Dermis blood vessel endothelial cell (primary cell): ENCODE measurements around the gene MDM2. TPM values are rescaled to one million over a fixed set of nuclear protein-coding genes. Genes with fewer than 3 reads are reported as not detected.
"Not testable (repeated sequence)": the region's sequence is repeated elsewhere in the genome, so short reads cannot be mapped to it uniquely, and the experiment has no call there.

Experiments used
- DNase-seq: peaks from one replicate; pipeline ENCODE4 v3.0.0; 2010
- total RNA-seq: library from RNA; depleted of rRNA; stranded (reverse); fragments of >200 nt; gene quantifications from 2 replicates; pipeline ENCODE4 v1.2.3, GENCODE V29; 2014

Gene MDM2
- total RNA-seq, 1 donor from 2014 or later: 201 TPM

DNA sequence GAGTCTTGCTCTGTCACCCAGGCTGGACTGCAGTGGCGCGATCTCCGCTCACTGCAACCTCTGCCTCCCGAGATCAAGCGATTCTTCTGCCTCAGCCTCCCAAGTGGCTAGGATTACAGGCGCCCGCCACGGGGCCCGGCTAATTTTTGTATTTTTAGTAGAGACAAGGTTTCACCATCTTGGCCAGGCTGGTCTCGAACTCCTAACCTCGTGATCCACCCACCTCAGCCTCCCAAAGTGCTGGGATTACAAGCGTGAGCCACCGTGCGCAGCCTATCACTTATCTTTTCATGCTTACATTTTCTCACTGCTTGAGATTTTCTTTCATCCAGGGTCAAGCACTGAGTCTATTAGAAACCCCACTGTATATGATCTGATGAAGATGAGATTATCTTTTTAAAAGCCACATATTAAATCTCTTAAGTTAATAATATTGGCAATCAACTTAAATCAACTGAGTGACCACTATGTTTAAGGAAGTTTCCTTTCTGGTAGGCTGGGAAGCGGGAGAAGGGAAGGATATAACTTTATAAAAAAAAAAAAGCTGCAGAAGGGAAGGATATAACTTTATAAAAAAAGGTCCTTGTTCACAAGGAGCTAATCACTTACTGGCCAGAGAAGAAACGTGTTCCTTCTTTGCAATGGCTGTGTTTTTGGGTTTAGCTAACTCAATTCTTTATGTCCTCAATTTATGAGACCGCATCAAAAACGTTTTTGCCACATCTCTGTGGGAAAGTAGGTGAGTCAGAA is 1.3 kb upstream of the MDM2 start:
- no peak for DNase-seq

DNA sequence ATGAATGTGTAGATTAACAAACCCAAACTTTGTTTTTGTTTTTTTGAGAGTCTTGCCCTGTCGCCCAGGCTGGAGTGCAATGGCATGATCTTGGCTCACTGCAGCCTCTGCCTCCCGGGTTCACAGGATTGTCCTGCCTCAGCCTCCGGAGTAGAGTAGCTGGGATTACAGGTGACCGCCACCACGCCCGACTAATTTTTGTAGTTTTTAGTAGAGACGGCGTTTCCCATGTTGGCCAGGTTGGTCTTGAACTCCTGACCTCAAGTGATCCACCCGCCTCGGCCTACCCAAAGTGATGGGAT is 752 bp upstream of the MDM2 start:
- not testable (repeated sequence) for DNase-seq

DNA sequence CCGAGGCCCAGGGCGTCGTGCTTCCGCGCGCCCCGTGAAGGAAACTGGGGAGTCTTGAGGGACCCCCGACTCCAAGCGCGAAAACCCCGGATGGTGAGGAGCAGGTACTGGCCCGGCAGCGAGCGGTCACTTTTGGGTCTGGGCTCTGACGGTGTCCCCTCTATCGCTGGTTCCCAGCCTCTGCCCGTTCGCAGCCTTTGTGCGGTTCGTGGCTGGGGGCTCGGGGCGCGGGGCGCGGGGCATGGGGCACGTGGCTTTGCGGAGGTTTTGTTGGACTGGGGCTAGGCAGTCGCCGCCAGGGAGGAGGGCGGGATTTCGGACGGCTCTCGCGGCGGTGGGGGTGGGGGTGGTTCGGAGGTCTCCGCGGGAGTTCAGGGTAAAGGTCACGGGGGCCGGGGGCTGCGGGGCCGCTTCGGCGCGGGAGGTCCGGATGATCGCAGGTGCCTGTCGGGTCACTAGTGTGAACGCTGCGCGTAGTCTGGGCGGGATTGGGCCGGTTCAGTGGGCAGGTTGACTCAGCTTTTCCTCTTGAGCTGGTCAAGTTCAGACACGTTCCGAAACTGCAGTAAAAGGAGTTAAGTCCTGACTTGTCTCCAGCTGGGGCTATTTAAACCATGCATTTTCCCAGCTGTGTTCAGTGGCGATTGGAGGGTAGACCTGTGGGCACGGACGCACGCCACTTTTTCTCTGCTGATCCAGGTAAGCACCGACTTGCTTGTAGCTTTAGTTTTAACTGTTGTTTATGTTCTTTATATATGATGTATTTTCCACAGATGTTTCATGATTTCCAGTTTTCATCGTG is 612 bp downstream of the MDM2 start:
- DNase-seq: peak; percentile 96

DNA sequence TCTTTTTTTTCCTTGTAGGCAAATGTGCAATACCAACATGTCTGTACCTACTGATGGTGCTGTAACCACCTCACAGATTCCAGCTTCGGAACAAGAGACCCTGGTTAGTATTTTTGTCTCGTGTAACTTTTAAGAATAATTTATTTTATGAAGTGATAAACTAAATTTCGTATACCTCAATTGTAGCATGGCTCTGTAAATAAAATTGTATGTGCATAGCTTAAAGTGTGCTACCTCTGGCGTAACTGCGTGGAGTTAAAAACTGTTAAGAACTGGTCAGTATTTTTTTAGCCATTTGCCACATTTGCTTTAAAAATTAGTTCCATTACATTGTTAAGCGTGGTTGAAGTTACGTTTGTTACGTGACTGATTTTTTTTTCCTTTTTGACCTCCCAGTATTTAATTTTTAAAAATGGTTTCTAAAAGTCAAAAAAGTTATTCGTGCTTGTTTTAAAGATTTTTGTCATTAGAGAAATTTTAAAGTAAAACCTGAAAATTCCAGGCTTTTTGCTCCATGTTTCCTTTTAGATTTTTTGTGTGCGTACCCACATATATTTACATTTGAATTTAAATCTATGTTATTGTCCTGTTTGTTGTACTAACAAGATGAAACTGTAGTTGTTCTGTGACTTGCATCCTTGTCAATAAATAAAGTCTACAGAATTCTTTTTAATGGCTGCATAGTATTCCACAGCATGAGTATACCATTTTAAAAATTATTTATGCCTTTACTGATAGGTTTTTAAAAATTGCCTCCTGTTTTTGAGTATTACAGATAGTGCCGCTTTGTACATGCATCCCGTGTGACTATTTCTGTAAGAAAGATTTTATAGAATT is 1.4 kb downstream of the MDM2 start:
- DNase-seq: no peak

DNA sequence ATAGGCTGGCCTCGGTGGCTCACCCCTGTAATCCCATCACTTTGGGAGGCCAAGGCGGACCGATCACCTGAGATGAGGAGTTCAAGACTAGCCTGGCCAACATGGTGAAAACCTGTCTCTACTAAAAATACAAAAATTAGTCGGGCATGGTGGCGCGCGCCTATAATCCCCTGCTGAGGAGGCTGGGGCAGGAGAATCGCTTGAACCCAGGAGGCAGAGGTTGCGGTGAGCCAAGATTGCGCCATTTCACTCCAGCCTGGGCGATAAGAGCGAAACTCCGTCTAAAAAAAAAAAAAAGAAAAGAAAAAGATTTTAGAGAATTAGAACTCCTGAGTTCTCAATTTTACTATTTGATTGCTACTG is 2.0 kb downstream of the MDM2 start:
- DNase-seq: not testable (repeated sequence)

DNA sequence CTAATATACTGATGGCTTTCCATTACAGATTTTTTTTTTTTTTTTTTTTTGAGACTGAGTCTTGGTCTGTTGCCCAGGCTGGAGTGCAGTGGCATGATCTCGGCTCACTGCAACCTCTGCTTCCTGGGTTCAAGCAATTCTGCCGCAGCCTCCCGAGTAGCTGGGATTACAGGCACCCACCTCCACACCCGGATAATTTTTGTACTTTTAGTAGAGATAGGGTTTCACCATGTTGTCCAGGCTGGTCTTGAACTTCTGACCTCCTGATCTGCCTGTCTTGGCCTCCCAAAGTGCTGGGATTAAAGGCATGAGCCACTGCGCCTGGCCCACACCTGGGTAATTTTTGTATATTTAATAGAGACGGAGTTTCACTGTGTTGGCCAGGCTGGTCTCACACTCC is 3.6 kb downstream of the MDM2 start:
- not testable (repeated sequence) for DNase-seq

DNA sequence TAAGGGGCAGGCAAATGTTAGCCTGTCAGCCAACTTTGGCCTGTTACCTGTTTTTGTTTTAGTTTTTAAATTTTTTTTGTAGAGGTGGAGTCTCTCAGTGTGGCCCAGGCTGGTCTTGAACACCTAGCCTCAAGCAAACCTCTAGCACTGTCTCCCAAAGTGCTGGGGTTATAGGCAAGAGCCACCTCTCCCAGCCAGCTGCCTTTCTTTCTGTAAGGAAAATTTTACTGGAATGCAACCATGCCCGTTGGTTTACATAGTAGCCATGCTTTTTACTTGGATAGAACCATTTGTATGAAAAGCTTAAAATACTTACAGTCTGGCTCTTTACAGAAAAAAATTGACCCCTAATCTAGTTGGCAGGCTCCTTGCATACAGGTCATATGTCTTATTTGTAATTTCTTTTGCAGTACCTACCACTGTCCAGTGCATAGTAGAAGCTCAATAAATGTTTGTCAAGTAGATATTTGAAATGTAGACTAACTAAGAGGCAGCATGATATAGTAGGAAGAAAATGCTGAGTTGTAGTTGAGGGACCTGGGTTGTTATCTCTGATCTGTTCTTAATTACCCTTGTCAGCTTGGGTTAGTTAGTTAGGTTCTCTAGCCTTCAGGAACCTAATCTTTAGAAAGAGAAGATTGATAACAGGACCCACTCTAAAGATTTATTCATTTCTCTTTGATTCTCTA is 4.7 kb downstream of the MDM2 start:
- DNase-seq: no peak

DNA sequence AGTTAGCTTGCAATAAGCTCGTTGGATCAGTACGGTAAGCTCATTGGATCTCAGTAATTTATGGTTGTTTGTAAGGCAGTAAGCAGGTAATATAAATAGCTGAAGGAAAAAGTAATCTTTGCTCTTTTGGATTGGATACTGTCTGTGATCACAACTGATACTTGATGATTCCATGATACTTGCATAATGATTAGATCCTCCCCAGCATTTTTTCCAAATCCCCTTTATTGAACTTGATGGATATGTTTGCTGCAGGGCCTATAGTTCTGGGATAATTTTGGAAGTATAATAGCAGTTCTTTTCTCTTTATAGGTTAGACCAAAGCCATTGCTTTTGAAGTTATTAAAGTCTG is 5.2 kb downstream of the MDM2 start:
- DNase-seq: no peak

DNA sequence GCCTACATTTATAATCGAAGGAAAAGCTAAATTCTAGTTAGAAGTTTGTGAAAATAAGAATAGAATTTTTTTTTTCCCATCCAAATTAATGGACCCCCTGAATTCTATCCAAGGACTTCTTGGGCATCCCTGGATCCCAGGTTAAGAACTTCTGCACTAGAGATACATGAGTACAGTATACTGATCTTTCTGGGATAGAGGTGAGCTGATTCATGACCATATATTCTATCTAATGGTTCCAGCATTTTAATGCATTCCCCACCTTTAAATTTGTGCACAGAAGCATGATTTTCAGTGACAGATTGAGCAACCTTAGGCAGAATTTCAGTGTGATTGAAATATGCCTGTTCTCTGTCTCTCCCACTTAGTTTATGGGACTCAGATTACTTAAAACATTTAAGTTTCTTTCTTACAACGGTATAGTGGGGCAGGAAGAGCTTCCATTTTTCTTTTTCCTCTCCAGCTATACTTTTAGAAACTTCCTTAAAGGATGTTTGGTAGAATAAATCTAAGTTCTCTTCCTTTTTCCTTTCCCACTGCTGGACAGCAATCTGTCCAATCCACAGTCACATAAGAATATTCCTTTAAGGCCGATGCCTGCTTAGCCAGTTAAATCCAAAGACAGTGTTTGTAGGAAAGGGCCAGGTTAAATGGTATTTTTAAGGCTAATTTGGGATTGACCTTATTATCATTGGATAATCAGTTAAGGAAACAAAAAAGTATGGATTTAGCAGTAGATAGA is 6.7 kb downstream of the MDM2 start:
- no peak for DNase-seq

DNA sequence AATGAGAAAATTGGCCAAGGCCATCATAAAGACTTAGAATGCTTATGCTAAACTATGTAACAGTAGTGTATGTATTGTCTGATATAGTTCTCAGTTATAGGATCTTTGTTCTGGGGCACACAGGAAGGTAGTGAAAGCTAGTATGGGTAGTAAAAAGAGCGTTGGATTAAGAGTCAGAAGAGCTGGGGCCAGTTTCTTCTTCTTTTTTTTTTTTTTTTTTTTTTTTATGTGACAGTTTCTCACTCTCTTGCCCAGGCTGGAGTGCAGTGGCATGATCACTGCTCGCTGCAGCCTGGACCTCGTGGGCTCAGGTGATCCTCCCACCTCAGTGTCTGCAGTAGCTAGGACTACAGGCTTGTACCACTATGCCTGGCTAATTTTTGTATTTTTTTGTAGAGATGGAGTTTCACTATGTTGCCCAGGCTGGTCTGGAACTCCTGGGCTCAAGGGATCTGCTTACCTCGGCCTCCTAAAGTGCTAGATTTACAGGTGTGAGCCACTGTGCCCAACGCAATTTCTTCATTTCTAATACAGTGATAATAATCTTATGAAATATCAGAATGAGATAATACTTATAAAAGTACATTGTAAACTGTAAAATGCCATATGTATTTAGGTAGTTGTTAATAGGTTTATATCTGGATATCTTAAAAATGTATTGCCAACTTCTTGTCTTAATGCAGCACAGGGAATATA is 7.4 kb downstream of the MDM2 start:
- no peak for DNase-seq

DNA sequence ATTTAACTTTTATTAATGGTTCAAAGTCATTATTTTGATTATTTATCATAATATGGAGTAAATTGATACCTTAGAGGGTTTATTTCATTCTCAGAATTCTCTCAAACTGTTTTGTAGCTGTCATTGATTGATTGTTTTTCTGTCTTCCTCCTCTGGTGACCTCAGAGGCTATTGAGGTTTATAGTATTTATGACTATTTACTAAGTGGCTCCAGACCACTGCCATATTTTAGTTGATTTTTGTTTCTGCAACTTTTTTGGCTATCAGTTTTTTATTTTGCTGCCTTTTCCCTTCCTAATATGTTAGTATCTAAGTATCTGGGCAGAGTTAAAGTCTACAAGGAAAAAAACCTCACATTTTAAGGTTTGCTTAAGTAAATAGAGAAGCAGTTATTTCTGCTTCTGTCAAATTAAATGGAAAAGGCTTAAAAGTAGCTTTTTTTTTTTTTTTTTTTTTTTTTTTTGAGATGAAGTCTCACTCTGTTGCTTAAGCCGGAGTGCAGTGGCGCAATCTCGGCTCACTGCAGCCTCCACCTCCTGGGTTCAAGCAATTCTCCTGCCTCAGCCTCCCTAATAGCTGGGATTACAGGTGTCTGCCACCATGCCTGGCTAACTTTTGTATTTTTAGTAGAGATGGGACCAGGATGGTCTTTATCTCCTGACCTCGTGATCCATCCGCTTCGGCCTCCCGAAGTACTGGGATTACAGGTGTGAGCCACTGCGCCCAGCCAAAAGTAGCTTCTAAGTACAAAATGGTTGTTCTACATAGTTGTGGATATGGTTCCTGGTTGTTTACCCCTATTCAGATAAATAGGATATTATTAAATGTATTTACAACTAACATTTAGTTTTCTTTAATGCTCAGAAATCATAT is 8.2 kb downstream of the MDM2 start:
- no peak for DNase-seq

DNA sequence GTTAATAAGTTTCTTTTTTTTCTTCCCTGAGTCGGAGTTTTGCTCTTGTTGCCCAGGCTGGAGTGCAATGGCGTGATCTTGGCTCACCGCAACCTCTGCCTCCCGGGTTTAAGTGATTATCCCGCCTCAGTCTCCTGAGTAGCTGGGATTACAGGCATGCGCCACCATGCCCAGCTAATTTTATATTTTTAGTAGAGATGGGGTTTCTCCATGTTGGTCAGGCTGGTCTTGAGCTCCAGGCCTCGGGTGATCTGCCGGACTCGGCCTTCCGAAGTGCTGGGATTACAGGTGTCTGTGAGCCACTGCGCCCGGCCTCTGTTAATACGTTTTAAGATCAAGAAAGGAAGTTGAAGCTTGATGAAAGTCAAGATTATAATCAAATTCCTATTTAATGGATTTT is 11.5 kb downstream of the MDM2 start:
- DNase-seq: not testable (repeated sequence)

DNA sequence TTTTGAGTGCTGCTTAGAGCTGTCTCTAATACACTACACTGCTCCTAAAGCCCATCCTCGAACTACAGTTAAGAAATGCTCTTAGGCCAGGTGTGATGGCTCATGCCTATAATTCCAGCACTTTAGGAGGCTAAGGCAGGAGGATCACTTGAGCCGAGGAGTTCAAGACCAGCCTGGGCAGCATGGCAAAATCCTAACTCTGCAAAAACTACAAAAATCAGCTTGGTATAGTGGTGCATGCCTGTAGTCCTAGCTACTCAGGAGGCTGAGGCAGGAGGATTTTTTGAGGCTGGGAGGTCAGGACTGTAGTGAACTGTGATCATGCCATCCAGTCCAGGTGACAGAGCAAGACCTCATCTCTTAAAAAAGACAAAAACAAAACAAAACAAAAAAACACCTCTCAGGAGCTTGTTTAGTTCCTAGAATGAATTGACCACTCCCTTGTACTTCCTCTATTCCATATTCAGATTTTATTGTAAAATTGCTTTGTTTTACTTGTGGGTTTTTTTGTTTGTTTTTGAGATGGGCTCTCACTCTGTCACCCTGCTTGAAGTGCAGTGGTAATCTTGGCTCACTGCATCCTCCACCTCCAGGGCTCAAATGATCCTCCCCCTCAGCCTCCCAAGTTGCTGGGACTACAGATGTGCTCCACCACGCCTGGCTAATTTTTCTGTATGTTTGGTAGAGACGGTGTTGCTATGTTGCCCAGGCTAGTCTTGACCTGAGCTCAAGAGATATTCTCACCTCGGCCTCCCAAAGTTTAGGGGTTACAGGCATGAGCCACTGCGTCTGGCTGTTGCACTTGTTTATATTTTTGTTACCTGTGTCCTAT is 13.6 kb downstream of the MDM2 start:
- no peak for DNase-seq

DNA sequence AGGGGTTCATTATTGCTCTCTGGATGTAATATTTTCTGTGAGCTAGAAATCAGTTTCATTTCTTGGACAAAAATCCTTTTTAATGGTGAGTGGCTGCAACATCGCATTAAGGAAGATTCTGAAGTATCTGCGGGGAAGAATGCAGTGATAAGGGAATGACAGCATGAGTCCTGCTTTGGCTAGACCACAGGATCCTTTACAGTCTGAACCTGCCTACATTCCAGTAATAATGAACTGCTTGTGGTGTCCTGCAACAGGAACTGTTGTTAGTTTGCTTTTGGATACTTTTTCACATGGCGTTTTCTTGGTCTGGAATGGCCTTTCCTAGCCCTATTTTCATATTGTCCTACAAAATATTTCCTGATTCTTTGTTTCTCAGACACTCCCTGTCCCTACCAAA is 15.7 kb downstream of the MDM2 start:
- DNase-seq: no peak

DNA sequence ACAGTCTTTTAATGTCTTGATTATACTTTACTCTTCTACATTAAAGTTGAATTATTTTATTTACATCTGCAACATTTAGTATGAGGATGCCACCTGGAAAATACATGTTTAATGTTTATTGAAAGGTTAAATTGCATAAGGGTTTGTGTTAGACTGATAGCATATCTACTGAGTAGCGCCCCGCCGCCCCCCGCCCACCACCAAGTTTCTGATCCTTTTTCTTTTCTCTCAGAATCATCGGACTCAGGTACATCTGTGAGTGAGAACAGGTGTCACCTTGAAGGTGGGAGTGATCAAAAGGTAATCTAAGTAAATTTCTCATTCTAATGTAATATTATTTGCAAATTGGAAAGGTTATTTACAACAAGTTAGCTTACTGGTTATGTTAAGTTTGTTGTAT is 16.2 kb downstream of the MDM2 start:
- DNase-seq: no peak

DNA sequence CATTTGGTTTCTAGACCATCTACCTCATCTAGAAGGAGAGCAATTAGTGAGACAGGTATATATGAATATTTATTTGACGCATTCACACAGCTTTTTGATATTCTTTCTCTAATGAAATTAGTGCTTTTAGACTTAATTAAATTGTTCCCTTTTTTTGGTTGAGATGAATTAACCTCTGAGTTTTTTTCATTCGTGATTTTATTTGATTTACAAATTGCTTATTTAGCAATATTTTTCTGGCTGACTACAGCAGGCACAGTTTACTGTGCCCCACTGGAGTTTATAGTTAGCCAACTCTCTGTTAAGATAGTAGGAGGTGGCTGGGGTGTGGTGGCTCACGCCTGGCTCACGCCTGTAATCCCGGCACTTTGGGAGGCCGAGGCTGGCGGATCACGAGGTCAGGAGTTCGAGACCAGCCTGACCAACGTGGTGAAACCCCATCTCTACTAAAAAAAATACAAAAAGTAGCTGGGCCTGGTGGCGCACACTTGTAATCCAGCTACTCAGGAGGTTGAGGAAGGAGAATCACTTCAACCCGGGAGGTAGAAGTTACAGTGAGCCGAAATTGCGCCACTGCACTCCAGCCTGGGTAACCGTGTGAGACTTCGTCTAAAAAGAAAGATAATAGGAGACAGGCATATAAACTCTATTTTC is 16.7 kb downstream of the MDM2 start:
- no peak for DNase-seq

DNA sequence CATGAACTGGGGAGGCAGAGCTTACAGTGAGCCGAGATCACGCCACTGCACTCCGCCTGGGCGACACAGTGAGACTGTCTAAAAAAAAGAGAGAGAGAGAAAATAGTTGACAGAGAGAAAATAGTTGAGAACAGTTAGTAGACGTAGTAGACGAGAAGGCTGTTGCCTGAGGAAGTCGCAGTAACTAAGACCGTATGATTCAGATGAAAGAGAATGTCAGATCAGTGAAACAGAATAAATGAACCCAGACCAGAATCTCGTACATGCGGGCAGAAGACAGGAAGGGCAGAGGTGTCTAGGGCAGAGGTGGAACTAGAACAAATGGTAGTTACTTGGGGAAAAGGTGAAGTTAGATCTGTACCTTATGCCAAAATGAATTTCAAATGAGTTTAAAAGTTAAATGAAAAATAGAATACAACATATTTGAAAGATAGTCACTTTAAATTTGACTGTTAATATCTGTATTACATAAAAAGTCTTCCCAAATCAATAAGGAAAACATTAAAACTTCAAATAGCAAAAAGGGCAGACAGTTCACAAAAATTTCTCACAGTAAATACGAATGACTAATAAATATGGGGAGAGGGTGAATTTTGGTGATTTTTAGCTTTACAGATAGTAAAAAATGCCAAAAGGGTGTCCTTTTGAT is 17.7 kb downstream of the MDM2 start:
- no peak for DNase-seq

DNA sequence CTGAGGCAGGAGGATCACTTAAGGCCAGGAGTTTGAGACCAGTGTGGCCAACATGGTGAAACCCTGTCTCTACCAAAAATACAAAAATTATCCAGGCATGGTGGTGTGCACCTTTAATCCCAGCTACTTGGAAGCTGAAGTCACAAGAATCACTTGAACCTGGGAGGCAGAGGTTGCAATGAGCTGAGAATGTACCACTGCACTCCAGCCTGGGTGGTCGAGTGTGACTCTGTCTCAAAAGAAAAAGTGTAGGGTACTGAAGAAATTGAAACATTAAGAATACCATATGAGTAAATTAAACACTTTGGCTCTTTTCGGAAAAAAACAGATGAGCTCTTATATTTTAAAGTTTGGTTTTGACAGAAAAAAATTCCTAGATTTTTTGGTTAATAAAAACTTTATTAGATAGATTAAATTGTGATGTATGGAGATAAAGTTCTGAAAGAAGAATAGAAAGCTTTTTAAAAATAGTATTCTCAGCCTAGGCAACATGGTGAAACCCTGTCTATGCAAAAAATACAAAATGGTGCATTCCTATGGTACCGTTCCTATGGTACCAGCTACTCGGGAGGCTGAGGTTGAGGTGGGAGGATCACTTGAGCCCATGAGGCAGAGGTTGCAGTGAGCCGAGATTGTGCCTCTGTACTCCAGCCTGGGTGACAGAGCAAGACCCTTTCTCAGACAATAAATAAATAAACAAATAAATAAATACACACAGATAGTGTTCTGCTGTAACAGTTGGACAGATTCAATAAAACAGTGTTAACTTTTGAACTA is 20.1 kb downstream of the MDM2 start:
- no peak for DNase-seq
